DOHH2 (cell line): Measurements from ENCODE around the gene CNTN4.

Source experiments
- H3F3A ChIP-seq: fragments of 200-600 bp; sonication (generic), shearing (Covaris generic); 2 replicates; pipeline ENCODE4 v1.6.0; 2016; ENCODE audit warnings: antibody characterized with exemption, mild to moderate bottlenecking; ENCODE audit not compliant: control insufficient read depth, insufficient read depth
- H3K27ac ChIP-seq: fragments of 200-600 bp; sonication (generic); 2 replicates; pipeline ENCODE4 v1.5.1; 2014; ENCODE audit warnings: low read depth, mild to moderate bottlenecking, low read length, moderate library complexity
- H3K27me3 ChIP-seq: fragments of 200-600 bp; sonication (generic); 2 replicates; pipeline ENCODE4 v1.6.1; 2014; ENCODE audit warnings: mild to moderate bottlenecking, low read length, mixed read lengths; ENCODE audit not compliant: control insufficient read depth
- H3K36me3 ChIP-seq: fragments of 200-600 bp; sonication (generic); 2 replicates; pipeline ENCODE4 v1.6.1; 2014; ENCODE audit warnings: mild to moderate bottlenecking, low read length, moderate library complexity, mixed read lengths; ENCODE audit not compliant: control insufficient read depth
- H3K4me1 ChIP-seq: fragments of 200-600 bp; sonication (generic); 2 replicates; pipeline ENCODE4 v1.6.1; 2014; ENCODE audit warnings: mild to moderate bottlenecking, low read length, mixed read lengths; ENCODE audit not compliant: control insufficient read depth
- H3K4me2 ChIP-seq: fragments of 200-600 bp; sonication (generic); 2 replicates; pipeline ENCODE4 v1.6.0; 2014; ENCODE audit warnings: mild to moderate bottlenecking, low read length, moderate library complexity
- H3K4me3 ChIP-seq: fragments of 200-600 bp; sonication (generic); 2 replicates; pipeline ENCODE4 v1.5.1; 2014; ENCODE audit warnings: mild to moderate bottlenecking, low read length, mixed read lengths
- H3K79me2 ChIP-seq: fragments of 200-600 bp; sonication (generic); 2 replicates; pipeline ENCODE4 v1.6.1; 2014; ENCODE audit warnings: mild to moderate bottlenecking, low read length, mixed read lengths; ENCODE audit not compliant: control insufficient read depth
- H3K9me2 ChIP-seq: fragments of 200-600 bp; sonication (generic); replicated peaks from 2 replicates; pipeline ENCODE4 v1.6.1; 2014; ENCODE audit warnings: mild to moderate bottlenecking, low read length, mixed read lengths; ENCODE audit not compliant: control insufficient read depth
- H3K9me3 ChIP-seq: fragments of 200-600 bp; sonication (generic); 2 replicates; pipeline ENCODE4 v1.6.1; 2014; ENCODE audit warnings: antibody characterized with exemption, low read length, mixed read lengths; ENCODE audit not compliant: control insufficient read depth, insufficient read depth
- H4K20me1 ChIP-seq: fragments of 200-600 bp; sonication (generic); 2 replicates; pipeline ENCODE4 v1.6.0; 2014; ENCODE audit warnings: low read depth, mild to moderate bottlenecking, antibody characterized with exemption, low read length, moderate library complexity; ENCODE audit not compliant: control insufficient read depth, insufficient read depth
- EZH2phosphoT487 ChIP-seq: fragments of 200-600 bp; sonication (generic); IDR thresholded peaks from 2 replicates; pipeline ENCODE4 v1.6.1; 2017; ENCODE audit warnings: borderline replicate concordance, mild to moderate bottlenecking, antibody characterized with exemption, low read length, moderate library complexity, mixed read lengths
- TF ChIP-seq, protein P1 (sequence below): fragments of 200-600 bp; sonication (generic); IDR thresholded peaks from one replicate; pipeline ENCODE4 v1.5.1; 2014; ENCODE audit warnings: antibody characterized with exemption, mild to moderate bottlenecking, low read depth, low read length; ENCODE audit not compliant: poor library complexity, severe bottlenecking

Gene CNTN4

DNA sequence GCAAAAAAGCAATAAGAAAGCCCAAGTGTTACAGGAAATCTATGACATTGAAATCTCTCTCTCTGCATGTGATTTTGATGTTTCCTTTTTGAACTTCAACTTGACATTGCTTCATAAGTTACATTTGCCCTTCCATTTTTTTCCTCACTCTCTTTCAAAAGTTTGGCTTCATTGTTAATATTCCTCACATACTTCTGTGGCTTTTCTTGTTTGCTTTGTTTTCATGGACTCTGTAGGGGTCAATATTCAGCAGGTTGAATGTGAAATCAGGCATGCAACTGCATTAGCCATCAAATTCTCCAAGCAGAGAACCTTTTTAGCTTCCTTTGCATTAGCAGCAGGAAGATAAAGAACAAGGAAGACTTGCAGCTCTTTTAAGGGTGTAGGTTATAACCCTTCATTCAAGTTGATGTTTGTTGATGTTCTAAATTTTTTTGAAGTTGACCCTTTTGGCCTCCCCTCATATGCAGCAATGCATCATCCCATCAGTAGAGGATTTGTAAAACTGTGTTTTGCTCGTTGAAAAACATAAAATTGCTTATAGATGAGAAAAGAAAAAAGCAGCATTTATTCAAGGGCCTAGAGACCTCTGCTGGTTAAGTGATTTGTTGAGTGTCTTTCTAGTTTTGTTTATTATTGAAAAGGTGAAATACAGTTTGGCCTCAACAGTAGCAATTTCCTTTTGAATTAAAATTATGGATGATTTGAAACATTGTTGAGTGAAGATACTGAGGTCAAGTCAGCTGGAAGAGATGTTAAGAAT, 800.1 kb downstream of the CNTN4 start:
- no peak for TF ChIP-seq EZH2phosphoT487
- TF ChIP-seq, protein P1, sequence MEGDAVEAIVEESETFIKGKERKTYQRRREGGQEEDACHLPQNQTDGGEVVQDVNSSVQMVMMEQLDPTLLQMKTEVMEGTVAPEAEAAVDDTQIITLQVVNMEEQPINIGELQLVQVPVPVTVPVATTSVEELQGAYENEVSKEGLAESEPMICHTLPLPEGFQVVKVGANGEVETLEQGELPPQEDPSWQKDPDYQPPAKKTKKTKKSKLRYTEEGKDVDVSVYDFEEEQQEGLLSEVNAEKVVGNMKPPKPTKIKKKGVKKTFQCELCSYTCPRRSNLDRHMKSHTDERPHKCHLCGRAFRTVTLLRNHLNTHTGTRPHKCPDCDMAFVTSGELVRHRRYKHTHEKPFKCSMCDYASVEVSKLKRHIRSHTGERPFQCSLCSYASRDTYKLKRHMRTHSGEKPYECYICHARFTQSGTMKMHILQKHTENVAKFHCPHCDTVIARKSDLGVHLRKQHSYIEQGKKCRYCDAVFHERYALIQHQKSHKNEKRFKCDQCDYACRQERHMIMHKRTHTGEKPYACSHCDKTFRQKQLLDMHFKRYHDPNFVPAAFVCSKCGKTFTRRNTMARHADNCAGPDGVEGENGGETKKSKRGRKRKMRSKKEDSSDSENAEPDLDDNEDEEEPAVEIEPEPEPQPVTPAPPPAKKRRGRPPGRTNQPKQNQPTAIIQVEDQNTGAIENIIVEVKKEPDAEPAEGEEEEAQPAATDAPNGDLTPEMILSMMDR = no peak
- Histone ChIP-seq H3K36me3 (no peaks in the 10 kb centered on the region), H3K79me2 (no peaks in the 10 kb centered on the region), H3K4me2 (no peak overlapping the region), H3K27me3 (no peaks in the 10 kb centered on the region), H3K4me3 (no peak overlapping the region), H3K27ac (no peak overlapping the region), H4K20me1 (no peaks in the 10 kb centered on the region), H3F3A (no peaks in the 10 kb centered on the region), H3K9me3 (no peaks in the 10 kb centered on the region), H3K9me2 (no peaks in the 10 kb centered on the region), H3K4me1 (no peaks in the 10 kb centered on the region)

DNA sequence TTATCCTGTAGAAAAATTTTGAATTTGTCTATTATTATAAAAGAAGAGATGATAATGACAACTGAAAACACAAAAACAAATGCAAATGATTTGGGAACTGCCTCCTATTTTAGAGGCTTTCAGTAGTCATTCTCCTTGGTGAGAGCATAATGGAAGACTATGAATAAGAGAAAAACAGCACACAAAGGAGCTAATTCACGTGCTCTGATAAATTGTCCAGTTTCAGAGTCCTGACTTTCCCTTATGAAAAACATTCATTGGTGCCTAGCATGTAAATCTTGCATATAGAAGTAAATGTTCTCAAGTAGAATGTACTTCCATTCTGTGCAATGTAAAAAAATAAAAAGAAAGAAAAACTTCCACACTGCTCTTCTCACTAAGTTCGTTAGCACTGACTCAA, 805.4 kb downstream of the CNTN4 start:
- Histone ChIP-seq H3K27me3 (no peaks in the 10 kb centered on the region), H3F3A (no peaks in the 10 kb centered on the region), H3K9me3 (no peaks in the 10 kb centered on the region), H3K4me1 (no peaks in the 10 kb centered on the region), H3K4me2 (no peak overlapping the region), H4K20me1 (no peaks in the 10 kb centered on the region), H3K36me3 (no peaks in the 10 kb centered on the region), H3K27ac (no peak overlapping the region), H3K4me3 (no peak overlapping the region), H3K79me2 (no peaks in the 10 kb centered on the region), H3K9me2 (no peaks in the 10 kb centered on the region)
- TF ChIP-seq, protein P1 = no peak
- no peak for TF ChIP-seq EZH2phosphoT487

DNA sequence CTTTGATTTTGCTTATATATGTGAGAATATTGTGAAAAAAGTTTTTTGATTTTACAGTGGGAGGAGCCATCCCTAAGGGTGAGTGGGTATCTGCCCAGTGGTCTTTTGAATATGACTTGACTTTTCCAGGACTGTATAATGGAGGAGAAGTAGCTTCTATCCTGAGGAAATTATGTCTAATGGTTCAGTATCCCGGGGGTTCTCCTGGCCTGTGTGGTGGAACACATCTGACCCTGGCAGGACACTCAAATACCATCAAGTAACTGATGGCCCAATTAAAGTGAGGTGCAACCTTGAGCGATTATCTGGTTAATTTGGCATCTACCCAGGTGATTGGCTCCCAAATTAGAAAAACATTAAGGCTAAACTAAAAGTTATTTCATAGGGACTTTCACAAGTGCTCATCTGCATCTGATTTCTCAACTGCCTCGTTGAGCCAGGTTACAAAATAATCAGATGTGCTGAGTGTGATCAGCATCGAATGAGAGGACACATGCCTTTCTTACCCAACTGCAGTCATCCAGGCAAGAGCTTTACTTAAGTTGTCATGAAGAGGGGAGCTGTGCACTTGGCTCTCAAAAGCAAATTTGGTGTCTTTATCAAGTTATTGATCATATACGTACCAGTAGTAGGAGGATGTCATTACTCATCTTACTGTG, 810.2 kb downstream of the CNTN4 start:
- TF ChIP-seq EZH2phosphoT487 = no peak
- TF ChIP-seq, protein P1 = no peak

More for the DNA sequence above, 810.2 kb downstream of the CNTN4 start:
- H4K20me1 ChIP-seq = no peaks in the 10 kb centered on the region
- H3K4me2 ChIP-seq = no peak overlapping the region
- H3K4me1 ChIP-seq = no peaks in the 10 kb centered on the region
- no peaks in the 10 kb centered on the region for H3K9me2 ChIP-seq
- H3K27me3 ChIP-seq = no peaks in the 10 kb centered on the region
- H3K79me2 ChIP-seq = no peaks in the 10 kb centered on the region
- no peak overlapping the region for H3K27ac ChIP-seq
- no peaks in the 10 kb centered on the region for H3K9me3 ChIP-seq
- H3K4me3 ChIP-seq = no peak overlapping the region
- H3K36me3 ChIP-seq = no peaks in the 10 kb centered on the region
- no peaks in the 10 kb centered on the region for H3F3A ChIP-seq
